Bronchial epithelial cell (primary cell): ENCODE results near the gene ATP10D. TPM values are rescaled to one million over a fixed set of nuclear protein-coding genes. Genes with fewer than 3 reads are reported as not detected.

Experiments
- DNase-seq: peaks from one replicate; pipeline ENCODE4 v3.0.0-alpha.2; 2010; ENCODE audit warnings: low read depth
- FAIRE-seq: peaks from 2 replicates; lab custom pipeline; 2011; peaks lifted over from hg19 to GRCh38; lab: Jason Lieb, UNC
- H3K27me3 ChIP-seq: 2 replicates; pipeline ENCODE4 v1.5.1; 2011; ENCODE audit warnings: low read length; ENCODE audit not compliant: control insufficient read depth, insufficient read depth
- H3K36me3 ChIP-seq: 2 replicates; pipeline ENCODE4 v1.5.1; 2011; ENCODE audit warnings: low read length; ENCODE audit not compliant: control insufficient read depth, insufficient read depth
- H3K4me3 ChIP-seq: 2 replicates; pipeline ENCODE4 v1.5.1; 2011; ENCODE audit warnings: mild to moderate bottlenecking, low read depth, low read length, control low read depth
- total RNA-seq: library from RNA; depleted of rRNA; stranded (reverse); fragments of >200 nt; gene quantifications from 2 replicates; pipeline ENCODE4 v1.2.1, GENCODE V29; 2014
- TF ChIP-seq, protein P1 (sequence below): IDR thresholded peaks from 2 replicates; pipeline ENCODE4 v1.5.1; 2011; ENCODE audit warnings: mild to moderate bottlenecking, moderate library complexity, low read length, control low read depth, inconsistent platforms; ENCODE audit not compliant: insufficient read depth, severe bottlenecking

ATP10D gene
- total RNA-seq, 1 donor from 2014 or later, result 20.0 TPM

DNA sequence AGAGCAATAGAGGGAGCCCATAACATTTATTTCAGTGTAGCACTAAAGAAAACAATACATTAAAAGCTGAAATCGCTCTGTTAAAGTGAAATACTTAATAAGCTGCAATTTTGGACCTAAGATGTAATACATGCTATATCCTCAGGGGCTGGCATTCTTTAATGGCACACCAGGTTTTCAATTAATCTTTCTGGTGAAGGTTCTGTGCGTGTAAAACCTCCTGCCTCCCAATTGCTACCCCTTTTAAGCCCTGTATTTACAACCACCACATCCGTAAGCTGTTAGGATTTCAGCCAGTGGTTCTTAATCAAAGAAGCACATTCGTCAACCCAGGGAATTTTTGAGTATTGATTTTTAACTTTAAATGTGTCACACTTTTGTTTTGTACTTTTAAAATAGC is 14.0 kb upstream of the ATP10D start:
- Histone ChIP-seq H3K27me3 (no peaks in the 10 kb centered on the region), H3K4me3 (no peak overlapping the region), H3K36me3 (no peaks in the 10 kb centered on the region)
- DNase-seq (no peak), FAIRE-seq (no peak)
- TF ChIP-seq, protein P1, sequence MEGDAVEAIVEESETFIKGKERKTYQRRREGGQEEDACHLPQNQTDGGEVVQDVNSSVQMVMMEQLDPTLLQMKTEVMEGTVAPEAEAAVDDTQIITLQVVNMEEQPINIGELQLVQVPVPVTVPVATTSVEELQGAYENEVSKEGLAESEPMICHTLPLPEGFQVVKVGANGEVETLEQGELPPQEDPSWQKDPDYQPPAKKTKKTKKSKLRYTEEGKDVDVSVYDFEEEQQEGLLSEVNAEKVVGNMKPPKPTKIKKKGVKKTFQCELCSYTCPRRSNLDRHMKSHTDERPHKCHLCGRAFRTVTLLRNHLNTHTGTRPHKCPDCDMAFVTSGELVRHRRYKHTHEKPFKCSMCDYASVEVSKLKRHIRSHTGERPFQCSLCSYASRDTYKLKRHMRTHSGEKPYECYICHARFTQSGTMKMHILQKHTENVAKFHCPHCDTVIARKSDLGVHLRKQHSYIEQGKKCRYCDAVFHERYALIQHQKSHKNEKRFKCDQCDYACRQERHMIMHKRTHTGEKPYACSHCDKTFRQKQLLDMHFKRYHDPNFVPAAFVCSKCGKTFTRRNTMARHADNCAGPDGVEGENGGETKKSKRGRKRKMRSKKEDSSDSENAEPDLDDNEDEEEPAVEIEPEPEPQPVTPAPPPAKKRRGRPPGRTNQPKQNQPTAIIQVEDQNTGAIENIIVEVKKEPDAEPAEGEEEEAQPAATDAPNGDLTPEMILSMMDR, result no peak

DNA sequence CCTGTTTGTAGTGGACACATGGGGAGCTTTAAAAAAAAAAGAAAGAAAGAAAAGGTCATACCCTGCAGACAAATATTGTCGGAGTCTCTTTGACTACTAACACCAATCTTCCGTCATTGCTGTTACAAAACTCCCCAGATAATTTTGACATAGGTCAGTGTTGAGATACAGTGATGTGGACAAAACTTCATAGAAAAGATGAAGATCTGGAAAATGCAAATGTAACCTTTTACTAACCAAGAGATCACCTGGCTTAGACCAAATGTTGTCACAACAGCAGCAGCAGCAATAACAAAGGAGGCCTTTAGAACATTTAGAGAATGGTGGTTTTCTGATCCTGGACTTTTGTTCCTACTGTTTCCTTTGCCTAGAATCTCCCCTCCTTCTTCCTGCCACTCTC is 13.5 kb upstream of the ATP10D start:
- Histone ChIP-seq H3K4me3 (no peak overlapping the region), H3K27me3 (no peaks in the 10 kb centered on the region), H3K36me3 (no peaks in the 10 kb centered on the region)
- DNase-seq, result no peak
- TF ChIP-seq, protein P1, result no peak
- no peak for FAIRE-seq

DNA sequence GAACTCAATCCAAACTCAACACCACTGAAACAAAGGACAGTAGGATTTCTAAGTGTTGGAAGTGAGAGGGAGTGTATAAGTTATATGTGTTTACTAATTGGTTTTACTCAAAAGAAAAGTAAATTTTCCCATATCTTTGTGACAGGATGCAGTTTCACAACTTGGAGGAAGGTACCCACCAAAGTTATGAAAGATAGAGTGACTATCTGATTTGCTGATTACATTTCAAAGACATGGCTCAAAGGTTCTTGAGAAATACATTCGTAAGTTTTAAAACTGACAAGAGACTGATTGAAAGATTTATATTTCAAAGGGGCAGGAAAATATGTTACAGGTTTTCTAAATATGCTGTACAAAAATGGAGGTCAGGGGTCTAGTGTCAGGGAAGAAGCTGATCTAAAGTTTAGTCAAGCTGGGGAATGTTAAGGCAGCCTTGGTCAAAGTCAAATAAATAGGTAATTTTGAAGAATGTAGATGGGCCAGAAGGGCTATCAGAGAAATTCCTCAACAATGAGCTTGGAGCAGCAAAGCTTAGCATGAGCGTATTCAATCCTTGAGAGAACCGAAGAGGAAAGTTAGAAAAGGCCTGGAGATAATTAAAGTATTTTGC is 11.8 kb upstream of the ATP10D start:
- no peak for FAIRE-seq

DNA sequence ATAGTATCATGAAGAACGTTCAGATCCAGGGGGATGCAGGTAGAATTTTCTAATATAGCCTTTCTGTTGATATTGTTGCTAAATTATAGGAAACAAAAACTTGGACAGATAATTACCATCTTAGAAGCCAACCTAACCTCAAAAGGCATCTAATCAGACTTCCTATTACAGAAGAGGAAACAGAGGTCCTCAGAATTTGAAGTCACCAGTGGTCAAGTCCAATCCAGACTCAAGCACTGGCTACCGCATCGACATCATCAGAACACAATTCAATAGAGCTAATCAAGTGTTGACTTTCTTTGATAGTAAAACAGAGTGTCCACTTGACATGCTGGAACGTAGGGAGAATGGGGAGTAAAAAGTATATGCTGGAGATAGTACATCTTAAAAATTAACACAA is 10.3 kb upstream of the ATP10D start:
- Histone ChIP-seq H3K4me3 (no peak overlapping the region), H3K36me3 (no peaks in the 10 kb centered on the region), H3K27me3 (no peaks in the 10 kb centered on the region)
- FAIRE-seq (no peak), DNase-seq (no peak)
- TF ChIP-seq, protein P1, result no peak

More for the DNA sequence above, 11.8 kb upstream of the ATP10D start:
- no peak for DNase-seq
- Histone ChIP-seq H3K36me3 (no peaks in the 10 kb centered on the region), H3K4me3 (no peak overlapping the region), H3K27me3 (no peaks in the 10 kb centered on the region)
- TF ChIP-seq, protein P1, result no peak

DNA sequence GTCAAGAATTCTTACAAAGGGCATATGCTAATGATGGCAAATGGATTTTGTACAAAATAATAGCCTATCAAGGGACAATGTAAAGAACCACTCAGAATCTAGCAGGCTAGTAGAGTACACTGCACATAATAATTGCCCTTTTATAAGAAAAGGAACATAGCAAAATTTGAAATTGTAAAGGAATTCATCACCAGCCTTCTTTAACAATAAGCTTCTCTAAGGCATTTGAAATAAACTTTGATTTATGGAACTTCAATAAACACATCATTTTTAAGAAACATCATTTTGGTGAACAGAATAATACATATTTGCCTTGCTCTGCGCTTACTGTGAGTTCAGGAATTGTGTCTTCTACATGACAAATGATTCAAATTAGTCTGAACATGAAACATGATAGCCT is 9.7 kb upstream of the ATP10D start:
- H3K27me3 ChIP-seq, result no peaks in the 10 kb centered on the region
- TF ChIP-seq, protein P1, result no peak
- no peaks in the 10 kb centered on the region for H3K36me3 ChIP-seq
- no peak overlapping the region for H3K4me3 ChIP-seq
- DNase-seq (no peak), FAIRE-seq (no peak)

DNA sequence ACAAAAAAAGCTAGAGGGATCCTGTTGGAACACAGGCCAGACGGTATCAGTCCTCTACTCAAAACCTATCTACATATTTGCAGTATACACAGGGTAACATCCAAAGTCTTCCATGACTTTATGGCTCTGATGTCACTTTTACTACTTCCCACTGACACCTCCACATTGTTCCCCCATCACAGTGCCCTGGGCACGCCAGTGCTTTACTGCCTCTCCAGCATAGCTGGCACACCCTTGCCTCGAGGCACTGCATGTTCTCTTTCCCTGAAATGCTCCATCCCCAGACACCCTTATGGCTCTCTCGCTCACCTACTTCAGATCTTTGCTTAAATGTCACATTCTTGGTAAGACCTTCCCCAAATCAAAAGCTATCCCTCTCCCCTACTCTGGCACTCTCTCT is 6.3 kb upstream of the ATP10D start:
- H3K27me3 ChIP-seq, result no peaks in the 10 kb centered on the region
- DNase-seq (no peak), FAIRE-seq (no peak)
- H3K36me3 ChIP-seq, result no peaks in the 10 kb centered on the region
- TF ChIP-seq, protein P1, result no peak
- no peak overlapping the region for H3K4me3 ChIP-seq
